GM12864 (cell line): Measurements from ENCODE around the gene CDC25C.
A peak's percentile ranks its signal among the peaks of the same experiment; 100 is the strongest.

Experiments used
- DNase-seq: peaks from one replicate; pipeline ENCODE4 v3.0.0-alpha.2; 2011; ENCODE audit warnings: low read depth
- H3K4me3 ChIP-seq: 2 replicates; pipeline ENCODE4 v1.5.1; 2011; ENCODE audit warnings: mild to moderate bottlenecking, low read depth, low read length, control low read depth
- TF ChIP-seq, protein P1 (sequence below): IDR thresholded peaks from 2 replicates; pipeline ENCODE4 v1.5.1; 2011; ENCODE audit warnings: low read depth, mild to moderate bottlenecking, moderate library complexity, low read length, control low read depth, inconsistent platforms; ENCODE audit errors: missing control alignments

The CDC25C gene

GRCh38 chr5:138353560-138354080 is 22.0 kb upstream of the CDC25C start:
- H3K4me3 ChIP-seq: peak overlapping the region; percentile 87
- TF ChIP-seq, protein P1, sequence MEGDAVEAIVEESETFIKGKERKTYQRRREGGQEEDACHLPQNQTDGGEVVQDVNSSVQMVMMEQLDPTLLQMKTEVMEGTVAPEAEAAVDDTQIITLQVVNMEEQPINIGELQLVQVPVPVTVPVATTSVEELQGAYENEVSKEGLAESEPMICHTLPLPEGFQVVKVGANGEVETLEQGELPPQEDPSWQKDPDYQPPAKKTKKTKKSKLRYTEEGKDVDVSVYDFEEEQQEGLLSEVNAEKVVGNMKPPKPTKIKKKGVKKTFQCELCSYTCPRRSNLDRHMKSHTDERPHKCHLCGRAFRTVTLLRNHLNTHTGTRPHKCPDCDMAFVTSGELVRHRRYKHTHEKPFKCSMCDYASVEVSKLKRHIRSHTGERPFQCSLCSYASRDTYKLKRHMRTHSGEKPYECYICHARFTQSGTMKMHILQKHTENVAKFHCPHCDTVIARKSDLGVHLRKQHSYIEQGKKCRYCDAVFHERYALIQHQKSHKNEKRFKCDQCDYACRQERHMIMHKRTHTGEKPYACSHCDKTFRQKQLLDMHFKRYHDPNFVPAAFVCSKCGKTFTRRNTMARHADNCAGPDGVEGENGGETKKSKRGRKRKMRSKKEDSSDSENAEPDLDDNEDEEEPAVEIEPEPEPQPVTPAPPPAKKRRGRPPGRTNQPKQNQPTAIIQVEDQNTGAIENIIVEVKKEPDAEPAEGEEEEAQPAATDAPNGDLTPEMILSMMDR: no peak
- no peak for DNase-seq

DNA sequence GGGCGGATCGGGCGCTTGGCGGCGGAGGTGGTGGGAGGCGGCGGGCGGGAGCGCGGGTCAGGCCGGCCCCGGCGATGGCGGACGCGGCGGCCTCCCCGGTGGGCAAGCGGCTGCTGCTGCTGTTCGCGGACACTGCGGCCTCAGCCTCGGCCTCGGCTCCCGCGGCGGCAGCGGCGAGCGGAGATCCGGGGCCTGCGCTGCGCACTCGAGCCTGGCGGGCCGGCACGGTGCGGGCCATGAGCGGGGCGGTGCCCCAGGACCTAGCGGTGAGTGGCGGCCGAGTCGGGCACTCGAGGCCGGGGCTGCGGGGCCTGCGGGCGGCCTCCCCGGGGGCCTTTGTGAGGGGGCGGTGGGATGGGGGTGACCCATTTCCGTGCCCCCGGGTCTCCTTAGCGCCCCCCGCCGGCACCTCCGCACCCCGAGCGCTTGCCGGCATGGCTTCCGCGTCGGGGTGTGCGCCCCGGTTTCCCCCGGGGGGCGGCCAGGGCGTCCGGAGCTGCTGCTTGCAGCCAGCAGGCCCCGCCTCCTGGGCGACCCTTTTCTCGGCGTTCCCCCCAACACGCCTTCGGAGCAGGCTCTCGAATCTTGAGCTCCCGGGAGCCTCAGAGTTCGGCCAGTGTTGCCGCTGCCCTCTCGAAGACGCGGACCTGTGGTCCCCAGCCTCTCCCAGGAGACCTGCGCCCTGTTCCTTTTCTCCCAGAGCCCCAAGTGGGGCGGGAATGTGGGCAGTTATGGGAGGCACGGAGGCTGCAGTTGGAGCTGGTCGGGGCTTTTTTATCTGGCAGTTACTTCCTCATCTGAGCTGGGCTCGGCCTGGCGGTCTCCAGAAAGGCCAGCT is 21.3 kb upstream of the CDC25C start:
- TF ChIP-seq, protein P1: peak; percentile 36
- no peak for DNase-seq
- peak overlapping the region; percentile 87 for H3K4me3 ChIP-seq

DNA sequence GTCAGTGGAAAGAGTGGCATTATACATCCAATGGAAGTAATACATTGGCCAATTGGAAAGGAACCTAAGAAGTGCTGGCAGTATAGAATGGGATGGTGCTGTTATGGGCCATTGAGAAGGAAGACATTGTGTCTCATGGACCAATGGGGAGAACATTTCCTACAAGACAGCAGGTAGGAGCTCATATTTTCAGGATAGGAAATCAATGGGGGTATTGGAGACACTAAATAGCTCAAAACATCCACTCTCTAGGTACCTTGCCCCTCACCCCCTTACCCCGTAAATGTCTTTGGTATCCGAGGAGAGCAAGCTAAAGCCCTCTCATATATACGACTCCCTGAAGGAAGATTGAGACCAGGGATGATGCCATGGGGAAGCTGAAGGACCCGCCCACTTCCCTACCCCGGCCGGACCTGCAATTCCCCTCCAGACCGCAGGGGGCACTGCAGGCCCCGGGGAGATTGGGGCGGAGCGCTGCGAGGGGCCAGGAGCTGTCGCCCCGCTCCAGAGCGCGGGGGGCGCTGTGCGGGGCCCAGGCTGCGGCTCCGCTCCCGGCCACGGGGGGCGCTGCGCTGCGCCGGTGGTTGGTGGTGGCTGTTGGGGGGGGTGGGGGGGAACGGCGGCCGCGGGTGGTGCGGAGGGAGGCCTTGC is 20.6 kb upstream of the CDC25C start, which contains the start of gene KDM3B:
Gene KDM3B (plus strand): TSS at position 615 of the 651 bp plus-strand sequence. CDS start 111 bp downstream, outside the sequence.
- peak; percentile 59 for DNase-seq
- TF ChIP-seq, protein P1: peak; percentile 96
- peak within 1 kb of the TSS; percentile 87 for H3K4me3 ChIP-seq

- no peak for DNase-seq
- TF ChIP-seq, protein P1: no peak
- H3K4me3 ChIP-seq: no peak overlapping the region
Measured at GRCh38 chr5:138351517-138351916, 19.9 kb upstream of the CDC25C start.

- no peak for DNase-seq
- TF ChIP-seq, protein P1: no peak
- no peak overlapping the region for H3K4me3 ChIP-seq
Measured at GRCh38 chr5:138351056-138351455, 19.5 kb upstream of the CDC25C start.

DNA sequence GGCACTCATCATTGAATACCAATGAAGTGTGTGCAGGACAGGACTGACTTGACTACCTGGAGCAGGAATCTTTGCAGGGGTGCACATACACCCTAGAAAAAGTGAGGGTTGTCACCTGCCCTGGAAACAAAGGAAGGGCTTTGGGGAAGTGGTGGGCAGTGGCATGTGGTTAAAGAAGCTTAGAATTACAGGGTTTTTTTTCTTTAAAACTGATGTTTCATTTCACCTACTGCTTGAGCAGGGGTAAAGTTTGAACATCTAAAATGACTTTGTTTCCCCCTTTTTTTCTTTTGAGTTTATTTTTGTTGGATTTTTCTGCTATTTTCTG is 18.9 kb upstream of the CDC25C start:
- no peak for DNase-seq
- TF ChIP-seq, protein P1: no peak
- H3K4me3 ChIP-seq: no peak overlapping the region
